ENCODE measurements around the gene PLCL2. TPM values are rescaled to one million over a fixed set of nuclear protein-coding genes. Genes with fewer than 3 reads are reported as not detected.

The PLCL2 gene
- total RNA-seq, 1 experiment from 2014 or later, result 32.1 TPM

- Histone ChIP-seq H3K4me2 (ENCODE audit: insufficient read depth, insufficient read length, low read length) (no peak overlapping the region), H3K4ac (ENCODE audit: low read depth, low read length) (no peak overlapping the region), H3K4me1 (ENCODE audit: insufficient read depth, low read length) (peaks cover 10% of the 10 kb centered on the region; the same call in 1 of the 2 replicates), H3K9ac (ENCODE audit: extremely low read depth, insufficient read length, low read length) (no peak overlapping the region), H2AFZ (ENCODE audit: low read length) (no peak overlapping the region), H3T11ph (ENCODE audit: low read length) (no peak overlapping the region), H3K14ac (ENCODE audit: insufficient read depth, low read length) (no peak overlapping the region), H2BK12ac (ENCODE audit: insufficient read length, low read depth, low read length) (no peak overlapping the region), H2BK5ac (ENCODE audit: insufficient read length, low read length) (no peak overlapping the region), H3K18ac (ENCODE audit: insufficient read length, low read depth, low read length) (no peak overlapping the region), H4K8ac (replicated peaks; ENCODE audit: insufficient read length, low read depth, low read length) (no peak overlapping the region), H2BK15ac (ENCODE audit: low read depth, low read length) (no peak overlapping the region), H3K27ac (ENCODE audit: insufficient read length, low read depth, low read length) (no peak overlapping the region), H3K9me3 (ENCODE audit: control insufficient read depth, low read depth, low read length) (no peaks in the 10 kb centered on the region), H2BK120ac (ENCODE audit: low read depth, low read length, poor library complexity, severe bottlenecking) (no peak overlapping the region), H4K91ac (ENCODE audit: insufficient read length, low read depth, low read length) (no peak overlapping the region), H2AK5ac (ENCODE audit: insufficient read length, low read length) (no peak overlapping the region), H3K27me3 (ENCODE audit: insufficient read depth, low read length) (no peaks in the 10 kb centered on the region), H3K23me2 (ENCODE audit: insufficient read length, low read depth, low read length, poor library complexity, severe bottlenecking) (no peaks in the 10 kb centered on the region), H3K56ac (ENCODE audit: insufficient read length, low read depth, low read length) (no peak overlapping the region), H2BK20ac (ENCODE audit: low read depth, low read length, poor library complexity, severe bottlenecking) (no peak overlapping the region), H3K23ac (ENCODE audit: insufficient read length, low read depth, low read length) (no peak overlapping the region), H3K79me1 (ENCODE audit: insufficient read depth, low read depth, low read length, poor library complexity, severe bottlenecking) (no peaks in the 10 kb centered on the region), H4K20me1 (ENCODE audit: control insufficient read depth, insufficient read depth, insufficient read length) (no peaks in the 10 kb centered on the region), H3K79me2 (ENCODE audit: insufficient read depth, low read length) (no peaks in the 10 kb centered on the region), H4K5ac (ENCODE audit: insufficient read length, low read depth, low read length) (no peak overlapping the region)
- Mint-ChIP-seq H3K9me3 (no peaks in the 10 kb centered on the region), H3K4me1 (peaks cover 33 to 35% of the 10 kb centered on the region in 2 experiments), H3K27ac (no peak overlapping the region; a peak in 1 of 7 replicates), H3K36me3 (ENCODE audit: insufficient read depth in 1 of 3, low read depth in 3 of 3) (no peaks in the 10 kb centered on the region), H3K27me3 (ENCODE audit: low read depth) (peaks cover 3% of the 10 kb centered on the region; the same call in 1 of the 2 replicates), H3K4me3 (no peak overlapping the region)
- no peak for TF ChIP-seq CTCF (conservative IDR thresholded peaks at IDR 0.05)
- no CpG with 5 or more reads among the region's 7 CpGs for WGBS (ENCODE audit: extremely low coverage, insufficient read length, low lambda C conversion rate)
- DNase-seq, result no peak
These were observed 43.6 kb upstream of the PLCL2 start for GRCh38 chr3:16841041-16841753.
